ENCODE measurements around the gene SMIM36. TPM values are rescaled to one million over a fixed set of nuclear protein-coding genes. Genes with fewer than 3 reads are reported as not detected.
A peak's percentile ranks its signal among the peaks of the same experiment; 100 is the strongest.
"Not testable (repeated sequence)": the region's sequence is repeated elsewhere in the genome, so short reads cannot be mapped to it uniquely, and the experiment has no call there.

The SMIM36 gene
- total RNA-seq, 4 donors from 2014 or later: not detected

DNA sequence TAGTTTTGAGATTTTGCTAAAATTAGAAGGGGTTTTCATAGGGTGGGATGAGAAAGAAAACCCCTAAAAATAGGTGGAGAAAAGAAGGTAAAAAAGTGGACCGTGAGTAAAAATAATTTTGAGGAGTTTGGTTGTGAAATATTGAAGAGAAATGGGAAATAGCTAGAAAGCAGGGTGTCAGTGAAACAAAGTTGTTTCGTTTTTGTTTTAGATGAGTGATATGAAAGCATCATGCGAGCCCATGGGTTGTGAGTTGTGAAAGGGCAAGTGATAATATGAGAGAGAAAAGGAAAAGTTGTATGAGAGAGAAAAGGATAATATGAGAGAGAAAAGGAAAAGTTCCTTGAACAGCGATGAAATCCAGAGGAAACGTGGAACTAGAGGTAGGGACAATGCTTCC lies 7.3 kb upstream of the SMIM36 start:
- peaks cover 0 to 9% (median 8%) of the 10 kb centered on the region in 4 donors for H3K4me1 ChIP-seq
- TF ChIP-seq EP300 (IDR thresholded peaks at IDR 0.05): no peak
- no peak for TF ChIP-seq POLR2AphosphoS5 (IDR thresholded peaks at IDR 0.05)
- TF ChIP-seq, protein P1, sequence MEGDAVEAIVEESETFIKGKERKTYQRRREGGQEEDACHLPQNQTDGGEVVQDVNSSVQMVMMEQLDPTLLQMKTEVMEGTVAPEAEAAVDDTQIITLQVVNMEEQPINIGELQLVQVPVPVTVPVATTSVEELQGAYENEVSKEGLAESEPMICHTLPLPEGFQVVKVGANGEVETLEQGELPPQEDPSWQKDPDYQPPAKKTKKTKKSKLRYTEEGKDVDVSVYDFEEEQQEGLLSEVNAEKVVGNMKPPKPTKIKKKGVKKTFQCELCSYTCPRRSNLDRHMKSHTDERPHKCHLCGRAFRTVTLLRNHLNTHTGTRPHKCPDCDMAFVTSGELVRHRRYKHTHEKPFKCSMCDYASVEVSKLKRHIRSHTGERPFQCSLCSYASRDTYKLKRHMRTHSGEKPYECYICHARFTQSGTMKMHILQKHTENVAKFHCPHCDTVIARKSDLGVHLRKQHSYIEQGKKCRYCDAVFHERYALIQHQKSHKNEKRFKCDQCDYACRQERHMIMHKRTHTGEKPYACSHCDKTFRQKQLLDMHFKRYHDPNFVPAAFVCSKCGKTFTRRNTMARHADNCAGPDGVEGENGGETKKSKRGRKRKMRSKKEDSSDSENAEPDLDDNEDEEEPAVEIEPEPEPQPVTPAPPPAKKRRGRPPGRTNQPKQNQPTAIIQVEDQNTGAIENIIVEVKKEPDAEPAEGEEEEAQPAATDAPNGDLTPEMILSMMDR (IDR thresholded peaks at IDR 0.05): no peak
- TF ChIP-seq POLR2A (IDR thresholded peaks at IDR 0.05; ENCODE audit: low read depth): no peak
- H3K36me3 ChIP-seq: no peaks in the 10 kb centered on the region
- no peak for DNase-seq (ENCODE audit: extremely low spot score)
- no peaks in the 10 kb centered on the region for H3K9me3 ChIP-seq
- 76% methylated on average over 5 of the region's 5 CpGs for WGBS
- no peak overlapping the region for H3K27ac ChIP-seq (replicated peaks in 1 of 4)
- intact Hi-C loops (cut with DNase I): no loop called here
- no peak overlapping the region for H3K4me3 ChIP-seq
- no peaks in the 10 kb centered on the region for H3K27me3 ChIP-seq

DNA sequence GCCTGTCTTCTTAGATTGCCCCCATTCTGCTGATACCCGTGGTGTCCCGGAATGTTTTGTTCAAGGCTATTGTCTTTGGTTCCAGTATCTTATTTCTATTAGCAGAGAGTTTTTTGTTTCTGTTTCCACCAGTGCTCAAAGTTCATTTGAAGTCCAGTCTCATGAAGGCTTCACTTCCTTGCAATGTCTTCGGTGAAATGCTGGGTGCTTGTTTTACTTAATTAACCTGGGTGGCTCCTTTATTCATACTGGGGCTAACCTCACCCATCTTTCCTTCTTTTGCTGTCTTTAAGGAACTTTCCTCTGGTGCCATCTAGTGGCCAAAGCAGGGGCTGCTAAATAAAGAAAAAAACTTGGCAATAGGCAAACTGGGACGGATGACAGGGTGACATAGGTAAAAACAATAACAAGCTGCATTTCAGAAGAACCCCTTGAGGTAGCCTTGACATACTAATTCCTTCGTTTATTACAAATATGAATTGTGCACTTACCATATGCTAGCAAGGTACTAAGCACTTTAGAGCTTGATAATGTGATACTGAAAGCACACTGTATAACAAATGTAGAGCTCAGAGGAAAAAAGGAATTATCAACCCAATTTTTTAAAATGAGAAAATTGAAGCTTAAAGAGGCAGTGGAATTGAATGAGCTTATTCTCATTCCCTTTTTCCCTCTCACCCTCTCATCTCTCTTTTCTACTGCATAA lies 2.8 kb upstream of the SMIM36 start:
- no peak overlapping the region for H3K27ac ChIP-seq (replicated peaks in 1 of 4)
- H3K4me3 ChIP-seq: no peak overlapping the region
- H3K4me1 ChIP-seq: peaks cover 0 to 12% (median 11%) of the 10 kb centered on the region in 4 donors
- TF ChIP-seq POLR2AphosphoS5 (IDR thresholded peaks at IDR 0.05): no peak
- TF ChIP-seq EP300 (IDR thresholded peaks at IDR 0.05): no peak
- TF ChIP-seq, protein P1 (IDR thresholded peaks at IDR 0.05): peak; percentile 90 to 96 (median 92)
- H3K9me3 ChIP-seq: no peaks in the 10 kb centered on the region
- H3K36me3 ChIP-seq: no peaks in the 10 kb centered on the region
- peak; percentile 94 for DNase-seq (ENCODE audit: extremely low spot score)
- H3K27me3 ChIP-seq: no peaks in the 10 kb centered on the region
- WGBS: 13% methylated on average over 5 of the region's 5 CpGs
- intact Hi-C loops (cut with DNase I): loop anchor here (5.0 kb wide), 2 partner anchors 97 to 167 kb away; no protein-coding TSS in a partner anchor

DNA sequence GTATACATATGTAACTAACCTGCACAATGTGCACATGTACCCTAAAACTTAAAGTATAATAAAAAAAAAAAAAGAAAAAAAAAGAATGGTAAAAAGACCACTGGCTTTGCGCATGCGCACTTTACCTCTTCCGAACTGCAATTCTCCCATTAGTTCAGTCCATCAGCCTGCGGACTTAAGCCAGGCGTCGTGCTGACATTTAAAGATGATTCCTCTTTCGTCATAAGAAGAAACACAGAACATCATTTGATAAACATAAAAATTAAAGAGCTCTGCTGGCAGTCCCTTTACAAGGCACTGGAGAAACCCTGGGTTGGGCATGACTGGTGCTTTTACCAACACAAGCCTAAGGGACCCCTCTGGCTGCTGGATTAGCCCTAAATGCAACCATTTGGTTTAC lies 3.6 kb downstream of the SMIM36 start:
- H3K4me1 ChIP-seq; intact Hi-C loops (cut with DNase I); H3K4me3 ChIP-seq; H3K9me3 ChIP-seq; DNase-seq (ENCODE audit: extremely low spot score); H3K36me3 ChIP-seq; H3K27me3 ChIP-seq; H3K27ac ChIP-seq (replicated peaks in 1 of 4): not testable (repeated sequence)
- WGBS: 75% methylated on average over 7 of the region's 7 CpGs

DNA sequence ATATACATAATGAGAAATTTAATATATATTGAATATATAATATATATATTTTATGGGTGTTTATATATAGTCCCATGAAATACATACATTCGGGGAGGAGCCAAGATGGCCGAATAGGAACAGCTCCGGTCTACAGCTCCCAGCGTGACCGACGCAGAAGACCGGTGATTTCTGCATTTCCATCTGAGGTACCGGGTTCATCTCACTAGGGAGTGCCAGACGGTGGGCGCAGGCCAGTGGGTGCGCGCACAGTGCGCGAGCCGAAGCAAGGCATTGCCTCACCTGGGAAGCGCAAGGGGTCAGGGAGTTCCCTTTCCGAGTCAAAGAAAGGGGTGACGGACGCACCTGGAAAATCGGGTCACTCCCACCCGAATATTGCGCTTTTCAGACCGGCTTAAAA lies 9.6 kb downstream of the SMIM36 start:
- H3K36me3 ChIP-seq; DNase-seq (ENCODE audit: extremely low spot score); H3K4me3 ChIP-seq; H3K27ac ChIP-seq (replicated peaks in 1 of 4); intact Hi-C loops (cut with DNase I); H3K9me3 ChIP-seq; H3K27me3 ChIP-seq: not testable (repeated sequence)
- WGBS: 89% methylated on average over 16 of the region's 23 CpGs
- peaks cover 0 to 10% (median 3%) of the 10 kb centered on the region in 4 donors for H3K4me1 ChIP-seq

DNA sequence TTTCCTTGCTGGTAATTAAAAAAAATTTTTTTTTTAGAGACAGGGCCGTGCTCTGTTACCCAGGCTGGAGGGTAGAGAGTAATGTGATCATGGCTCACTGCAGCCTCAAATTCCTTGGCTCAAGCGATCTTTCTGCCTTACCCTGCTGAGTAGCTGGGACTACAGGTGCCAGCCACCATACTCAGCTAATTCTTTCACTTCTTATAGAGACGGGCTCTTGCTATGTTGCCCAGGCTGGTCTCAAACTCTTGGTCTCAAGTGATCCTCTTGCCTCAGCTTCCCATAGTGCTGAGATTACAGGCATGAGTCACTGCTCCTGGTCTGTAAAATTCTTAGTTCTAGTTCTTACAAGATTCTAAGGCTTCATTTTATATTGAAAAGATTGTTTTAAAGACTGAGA lies 11.1 kb downstream of the SMIM36 start:
- Histone ChIP-seq H3K4me3 (no peak overlapping the region), H3K4me1 (peaks cover 3 to 18% (median 15%) of the 10 kb centered on the region in 4 donors), H3K27ac (replicated peaks in 1 of 4) (no peak overlapping the region), H3K27me3 (no peaks in the 10 kb centered on the region), H3K36me3 (no peaks in the 10 kb centered on the region), H3K9me3 (no peaks in the 10 kb centered on the region)
- intact Hi-C loops (cut with DNase I): no loop called here
- TF ChIP-seq EP300 (IDR thresholded peaks at IDR 0.05): no peak
- TF ChIP-seq, protein P1 (IDR thresholded peaks at IDR 0.05): no peak
- no peak for DNase-seq (ENCODE audit: extremely low spot score)
- WGBS: 81% methylated on average over 3 of the region's 3 CpGs
